ENCODE data around the gene PCDHGB3. TPM values are rescaled to one million over a fixed set of nuclear protein-coding genes. Genes with fewer than 3 reads are reported as not detected.

PCDHGB3 gene
- total and polyA plus RNA-seq, 12 donors, result 0.39 to 14.0 (median 9.0) TPM

- intact Hi-C loops (cut with DNase I), result loop anchor here in 3 of 10 donors (5.0 to 10.0 kb wide), 3 partner anchors 42 to 215 kb away; partner anchors contain the start of genes PCDHGA8 (in 1 of the 3), PCDHGA9 (in 1 of the 3) and PCDHGB6 (in 1 of the 3)
- ATAC-seq (peak; percentile 50 to 88 (median 72)), DNase-seq (peak; percentile 52 to 60)
- TF ChIP-seq CTCF (IDR thresholded peaks at IDR 0.05), result peak in 8 of 9 donors; percentile 21 to 62 (median 54)
- peaks cover 0 to 36% (median 4%) of the 10 kb centered on the region in 9 donors for H3K4me1 ChIP-seq
- H3K36me3 ChIP-seq, result peaks cover 0 to 34% (median 0%) of the 10 kb centered on the region in 9 donors
- peaks cover 0 to 96% (median 39%) of the 10 kb centered on the region in 11 donors for H3K9me3 ChIP-seq
- peaks cover 0 to 29% (median 0%) of the 10 kb centered on the region in 7 donors for H3K27me3 ChIP-seq
- H3K27ac ChIP-seq, result peak within 1 kb of the TSS in 1 of 10 donors; percentile 5
- peak within 1 kb of the TSS in 8 of 10 donors; percentile 1 to 34 (median 26) for H3K4me3 ChIP-seq
- WGBS, 2 donors, result 21 to 24% methylated on average over 29 of the region's 29 CpGs
These were observed 20.0 kb upstream of the PCDHGB3 start, which contains the start of gene PCDHGB1 for GRCh38 chr5:141349917-141350619. TSS of gene PCDHGB1 (plus strand) at chr5:141350099. CDS start at chr5:141350261, 162 bp downstream.

GRCh38 chr5:141351591-141351990 is 18.5 kb upstream of the PCDHGB3 start:
- peaks cover 0 to 37% (median 0%) of the 10 kb centered on the region in 7 donors for H3K27me3 ChIP-seq
- WGBS, 2 donors, result 35 to 41% methylated on average over 31 to 32 of the region's 36 CpGs
- H3K9me3 ChIP-seq, result peaks cover 0 to 98% (median 47%) of the 10 kb centered on the region in 11 donors
- no peak overlapping the region for H3K4me3 ChIP-seq
- no peak for DNase-seq
- intact Hi-C loops (cut with DNase I), result loop anchor here in 2 of 10 donors (5.0 to 10.0 kb wide), 2 partner anchors 41 to 53 kb away; partner anchors contain the start of genes PCDHGA8 (in 1 of the 2), PCDHGA9 (in 1 of the 2) and PCDHGB6 (in 1 of the 2)
- H3K27ac ChIP-seq, result no peak overlapping the region
- ATAC-seq, result no peak
- TF ChIP-seq CTCF (IDR thresholded peaks at IDR 0.05), result no peak
- H3K4me1 ChIP-seq, result peaks cover 0 to 38% (median 5%) of the 10 kb centered on the region in 9 donors
- H3K36me3 ChIP-seq, result peaks cover 0 to 44% (median 0%) of the 10 kb centered on the region in 9 donors

GRCh38 chr5:141354900-141355469 is 15.1 kb upstream of the PCDHGB3 start, which contains the start of gene PCDHGA4:
TSS of gene PCDHGA4 (plus strand) at chr5:141355021. CDS start at chr5:141355108, 87 bp downstream.
- WGBS, 2 donors, result 18 to 21% methylated on average over 29 of the region's 29 CpGs
- ATAC-seq (no peak), DNase-seq (no peak)
- peak; percentile 13 to 61 (median 49) for TF ChIP-seq CTCF (IDR thresholded peaks at IDR 0.05)
- H3K9me3 ChIP-seq, result peaks cover 0 to 98% (median 49%) of the 10 kb centered on the region in 11 donors
- H3K4me3 ChIP-seq, result peak within 1 kb of the TSS in 8 of 10 donors; percentile 2 to 40 (median 34)
- intact Hi-C loops (cut with DNase I), result loop anchor here in 2 of 10 donors (5.0 to 10.0 kb wide), 2 partner anchors 37 to 50 kb away; partner anchors contain the start of genes PCDHGA8 (in 1 of the 2), PCDHGA9 (in 1 of the 2) and PCDHGB6 (in 1 of the 2)
- H3K27me3 ChIP-seq, result peaks cover 0 to 45% (median 0%) of the 10 kb centered on the region in 7 donors
- no peak within 1 kb of the TSS for H3K27ac ChIP-seq
- peaks cover 0 to 34% (median 4%) of the 10 kb centered on the region in 9 donors for H3K4me1 ChIP-seq
- peaks cover 0 to 44% (median 0%) of the 10 kb centered on the region in 9 donors for H3K36me3 ChIP-seq

GRCh38 chr5:141355641-141356040 is 14.4 kb upstream of the PCDHGB3 start:
- H3K4me3 ChIP-seq, result peak overlapping the region in 6 of 10 donors; percentile 2 to 40 (median 34)
- H3K9me3 ChIP-seq, result peaks cover 0 to 98% (median 51%) of the 10 kb centered on the region in 11 donors

More at GRCh38 chr5:141355641-141356040, 14.4 kb upstream of the PCDHGB3 start:
- peaks cover 0 to 38% (median 4%) of the 10 kb centered on the region in 9 donors for H3K4me1 ChIP-seq
- H3K36me3 ChIP-seq, result peaks cover 0 to 38% (median 0%) of the 10 kb centered on the region in 9 donors
- no peak for TF ChIP-seq CTCF (IDR thresholded peaks at IDR 0.05)
- ATAC-seq, result no peak
- H3K27ac ChIP-seq, result no peak overlapping the region
- intact Hi-C loops (cut with DNase I), result loop anchor here in 1 of 10 donors (10.0 kb wide), 1 partner anchor 49 kb away; the partner anchor contains the start of genes PCDHGA9 and PCDHGB6
- H3K27me3 ChIP-seq, result peaks cover 0 to 45% (median 0%) of the 10 kb centered on the region in 7 donors
- 44 to 52% methylated on average over 24 of the region's 24 CpGs for WGBS, 2 donors
- no peak for DNase-seq

Measured in heart right ventricle (tissue), 16 donors.